GM18517 (cell line): Measurements from ENCODE around the gene CHCHD10.

Experiments
- ATAC-seq: cut with Tn5 transposase; IDR thresholded peaks from one replicate; pipeline ENCODE4 v1.9.1; 2021; ENCODE audit warnings: mild to moderate bottlenecking, moderate library complexity; ENCODE audit not compliant: unreplicated experiment

CHCHD10 gene

DNA sequence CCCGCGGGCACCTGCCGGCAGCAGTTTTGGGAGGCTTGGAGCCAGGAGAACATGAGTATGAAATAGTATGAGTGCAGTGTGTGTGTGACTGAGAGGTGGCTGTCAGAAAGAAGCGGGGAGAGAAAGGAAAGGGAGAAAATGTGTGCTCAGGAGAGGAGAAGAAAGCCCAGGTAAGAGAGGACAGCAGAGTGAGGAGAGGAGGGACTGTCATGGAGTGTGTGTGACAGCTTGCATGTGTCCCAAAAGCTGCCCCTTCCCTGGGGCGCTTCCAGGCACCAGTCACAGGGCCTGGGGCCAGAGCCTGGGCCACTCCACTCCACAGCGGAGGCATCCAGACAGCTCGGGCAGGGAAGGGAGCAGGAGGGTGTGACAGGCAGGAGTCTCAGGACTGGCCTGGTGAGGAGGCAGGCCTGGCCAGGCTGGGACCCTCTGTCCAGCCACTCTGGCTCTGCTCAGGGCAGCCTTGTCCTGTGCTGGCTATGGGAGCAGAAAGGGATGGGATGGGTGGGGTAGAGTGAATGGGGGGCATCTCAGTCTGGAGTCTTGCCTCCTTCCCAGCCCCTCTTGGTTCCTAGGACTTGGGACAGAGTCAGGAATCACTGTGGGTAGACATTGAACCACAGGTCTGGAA is 5.8 kb upstream of the CHCHD10 start:
- no peak for ATAC-seq

DNA sequence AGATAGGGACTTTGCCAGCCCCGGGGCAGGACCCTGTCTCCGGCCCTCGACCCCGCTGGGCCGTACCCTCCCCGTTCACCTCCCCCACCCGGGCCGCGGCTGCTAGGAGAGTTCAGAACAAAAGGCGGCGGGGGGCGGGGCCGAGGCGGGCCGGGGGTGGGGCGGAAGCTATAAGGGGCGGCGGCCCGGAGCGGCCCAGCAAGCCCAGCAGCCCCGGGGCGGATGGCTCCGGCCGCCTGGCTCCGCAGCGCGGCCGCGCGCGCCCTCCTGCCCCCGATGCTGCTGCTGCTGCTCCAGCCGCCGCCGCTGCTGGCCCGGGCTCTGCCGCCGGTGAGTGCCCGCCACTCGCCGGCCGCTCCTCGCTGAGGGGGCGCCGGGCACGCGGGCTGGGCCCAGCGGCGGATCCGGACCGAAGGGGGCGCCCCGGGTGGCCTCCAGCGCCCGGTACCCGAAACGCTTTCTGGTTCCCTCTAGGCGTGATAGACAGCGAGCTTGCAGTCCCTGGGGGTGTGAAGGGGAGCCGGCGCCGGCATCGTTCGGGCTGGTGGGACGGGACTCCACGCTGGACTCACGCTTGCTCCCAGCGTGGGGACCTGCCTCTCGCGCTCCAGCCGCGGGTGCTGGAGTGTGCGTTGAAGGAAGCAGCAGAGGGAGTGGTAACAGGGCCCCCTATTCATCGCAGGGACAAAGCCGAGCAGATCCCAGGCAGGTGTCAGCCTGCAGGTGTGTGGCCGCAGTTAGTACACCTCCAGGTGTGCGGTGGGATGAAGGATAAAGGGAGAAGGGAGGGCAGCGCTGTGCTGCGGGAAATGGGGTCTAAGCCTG is 5.1 kb upstream of the CHCHD10 start, which contains the start of gene MMP11:
TSS of gene MMP11 (plus strand) at position 201 of the 825 bp plus-strand sequence. CDS start at position 223, 22 bp downstream.
- ATAC-seq, result no peak

DNA sequence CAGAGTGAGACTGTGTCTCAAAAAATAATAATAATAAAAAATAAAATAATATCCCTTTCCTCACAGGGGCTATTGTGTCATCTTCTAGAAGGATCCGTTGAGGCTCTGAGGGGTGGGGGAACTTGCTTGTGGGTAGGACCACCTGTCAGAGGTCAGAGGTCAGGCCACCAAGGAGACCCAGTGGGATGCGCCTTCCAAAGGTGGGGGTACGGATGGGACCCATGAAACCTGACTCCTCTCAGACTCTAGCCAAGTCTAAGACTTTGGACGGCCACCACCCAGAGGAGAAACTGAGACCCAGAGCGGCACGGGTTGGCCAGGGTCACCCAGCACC is 4.5 kb upstream of the CHCHD10 start:
- no peak for ATAC-seq

DNA sequence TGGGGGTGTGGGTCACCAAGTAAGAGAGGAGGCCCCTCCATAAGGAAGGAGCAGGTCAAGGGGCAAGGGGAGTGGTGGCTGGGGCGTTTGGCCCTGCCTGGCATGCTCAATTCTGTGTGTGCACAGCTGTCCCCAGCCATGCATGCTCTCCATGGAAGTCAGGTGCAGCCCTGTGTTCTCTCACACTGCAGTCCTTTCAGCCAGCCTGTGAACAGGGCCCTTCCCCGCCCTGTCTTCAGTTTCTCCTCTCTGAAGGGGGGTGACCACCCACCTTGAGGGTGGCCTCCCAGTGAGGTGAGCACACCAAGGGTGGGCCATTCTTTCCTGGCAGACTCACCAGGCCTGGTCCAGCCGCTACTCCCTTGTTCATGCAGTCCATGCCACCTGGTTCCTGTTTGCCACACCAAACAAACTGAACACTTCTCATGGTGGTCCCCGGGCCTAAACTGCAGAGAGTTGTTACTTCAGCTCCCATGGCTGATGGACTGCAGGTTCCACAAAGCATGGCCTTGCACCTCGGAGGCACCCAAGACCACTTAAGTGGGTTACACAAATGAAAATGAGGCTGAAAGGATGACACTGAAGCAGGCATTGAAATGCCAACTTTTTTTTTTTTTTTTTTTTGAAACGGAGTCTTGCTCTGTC is 1.7 kb upstream of the CHCHD10 start:
- no peak for ATAC-seq

DNA sequence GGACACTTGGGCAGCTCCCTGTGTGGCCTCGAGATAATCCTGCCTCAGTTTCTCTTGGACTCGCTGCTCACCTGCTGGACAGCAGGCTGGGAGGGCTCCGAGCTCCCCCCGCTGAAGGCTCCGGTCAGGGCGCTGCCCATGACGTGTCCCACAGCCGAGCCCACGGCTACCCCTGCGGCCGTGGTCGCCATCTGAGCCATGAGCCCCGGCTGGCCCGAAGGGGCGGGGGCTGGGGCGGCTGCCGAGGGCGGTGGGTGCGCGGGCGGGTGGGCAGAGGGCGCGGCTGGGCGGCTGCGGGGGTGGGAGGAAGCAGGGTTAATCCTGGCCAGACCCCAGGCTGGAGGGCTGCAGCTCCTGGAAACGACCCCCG is 484 bp downstream of the CHCHD10 start:
- ATAC-seq, result no peak

DNA sequence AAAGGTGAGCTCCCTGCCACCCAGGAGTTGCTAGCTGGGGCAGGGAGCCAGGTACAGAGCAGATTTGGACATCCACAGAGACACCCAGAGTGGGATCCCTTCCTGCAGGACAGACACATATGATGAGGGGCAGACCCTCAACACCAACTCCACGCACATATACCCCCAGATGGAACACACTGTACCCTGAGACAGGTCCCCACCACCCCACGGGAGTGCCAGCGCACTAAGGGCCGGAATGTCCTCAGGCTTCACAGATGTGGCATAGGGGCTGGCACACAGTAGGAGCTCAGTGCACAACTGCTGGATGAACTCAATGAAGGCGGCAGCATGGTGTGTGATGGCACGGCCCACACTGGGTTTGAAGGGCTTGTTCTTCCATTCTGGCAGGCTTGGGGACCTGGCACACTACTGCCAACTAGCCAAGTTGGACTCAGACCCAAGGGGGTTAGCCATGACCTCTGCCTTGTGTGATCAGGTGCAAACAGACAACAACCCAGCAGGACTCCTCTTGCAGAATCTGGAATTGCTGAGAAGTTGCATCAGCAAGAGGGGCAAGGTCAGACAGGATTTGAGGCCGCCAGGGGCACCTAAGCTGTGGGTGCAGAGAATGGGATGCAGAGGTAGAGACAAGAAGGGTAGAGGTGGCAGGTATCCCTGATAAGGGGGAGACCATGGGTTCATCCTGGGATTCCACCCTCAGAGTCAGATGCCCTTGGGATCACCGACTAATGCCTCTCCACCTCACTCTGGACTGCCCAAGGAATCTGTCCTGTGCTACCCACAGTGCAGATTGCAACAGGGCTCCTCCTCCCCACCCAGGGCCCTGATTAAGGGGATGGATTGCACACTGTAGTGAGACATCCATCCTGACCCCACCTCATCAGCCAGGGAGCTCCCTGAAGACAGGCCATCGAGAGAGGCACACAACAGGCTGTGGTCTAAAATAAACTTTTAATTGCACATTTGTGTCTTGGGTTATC is 2.6 kb downstream of the CHCHD10 start:
- no peak for ATAC-seq

DNA sequence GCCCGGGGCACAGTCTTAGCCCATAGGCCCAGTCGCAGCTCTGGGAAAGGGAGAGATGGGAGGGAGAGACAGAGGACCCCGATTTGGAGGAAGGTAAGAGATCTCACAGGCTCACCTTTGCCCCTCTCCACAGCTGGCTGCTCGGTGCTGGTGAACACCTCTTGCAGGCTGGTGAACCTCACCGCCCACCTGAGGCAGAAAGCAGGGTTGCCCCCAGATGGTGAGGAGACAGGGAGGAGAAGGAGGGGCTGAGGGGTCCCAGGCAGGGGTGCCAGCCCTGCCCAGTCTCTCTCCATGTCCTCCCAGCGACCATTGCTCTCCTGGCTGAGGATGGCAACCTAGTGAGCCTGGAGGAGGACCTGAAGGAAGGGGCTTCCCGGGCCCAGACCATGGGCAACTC is 3.8 kb downstream of the CHCHD10 start:
- ATAC-seq, result no peak

DNA sequence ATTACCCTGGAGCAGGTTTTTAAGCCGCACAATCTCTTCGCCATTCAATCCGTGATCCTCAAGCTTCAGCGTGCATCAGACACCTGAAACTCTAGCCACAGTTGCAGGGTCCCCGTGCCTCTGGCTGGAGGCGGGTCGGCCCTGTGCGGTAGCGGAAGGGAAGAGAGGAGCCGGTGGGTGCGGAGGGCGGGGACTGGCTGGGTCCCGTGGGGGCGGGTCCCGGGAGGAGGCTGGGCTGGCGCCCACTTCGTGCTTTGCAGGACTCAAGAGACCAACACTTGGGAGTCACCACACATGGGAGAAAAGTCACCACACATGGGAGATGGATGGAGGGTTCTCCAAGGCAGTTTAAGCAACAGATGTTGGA is 4.2 kb downstream of the CHCHD10 start:
- no peak for ATAC-seq

DNA sequence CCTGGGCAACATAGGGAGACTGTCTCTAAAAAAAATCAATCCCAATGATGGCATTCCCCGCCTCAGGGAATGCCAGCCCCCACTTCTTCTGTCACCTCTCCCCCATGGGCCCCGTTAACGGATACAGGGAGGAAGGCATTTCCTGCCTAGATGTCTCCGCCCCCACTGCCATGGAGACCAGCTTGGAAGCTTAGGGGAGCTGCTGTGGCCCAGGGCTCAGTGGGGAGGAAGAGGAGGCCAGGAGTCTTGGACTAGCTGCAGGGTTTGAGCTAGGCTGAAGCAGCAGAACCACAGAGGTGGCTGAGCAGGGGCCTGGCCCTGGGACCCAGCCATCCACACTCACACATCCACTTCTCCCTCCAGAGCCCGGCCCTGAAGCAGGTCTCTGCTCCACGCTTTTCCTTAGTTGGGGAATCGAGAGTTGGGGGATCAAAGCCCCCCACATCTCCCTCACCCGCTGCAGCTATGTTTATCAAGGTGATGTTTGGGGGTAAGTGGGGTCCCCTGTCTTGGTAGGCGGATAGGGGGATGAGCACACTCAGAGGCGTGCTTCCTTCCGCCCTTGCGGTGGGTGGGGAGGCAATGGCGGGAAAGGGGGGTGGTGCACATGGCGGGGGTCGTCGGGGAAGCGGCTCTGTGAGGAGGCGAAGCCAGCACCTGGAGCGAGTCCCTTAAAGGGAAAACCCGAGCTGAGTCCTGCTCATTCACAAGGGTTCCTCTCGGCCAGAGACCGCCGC is 4.8 kb downstream of the CHCHD10 start, which contains the start of gene C22orf15:
TSS of gene C22orf15 (plus strand) at position 149 of the 737 bp plus-strand sequence. CDS start at position 466, 317 bp downstream.
- no peak for ATAC-seq

DNA sequence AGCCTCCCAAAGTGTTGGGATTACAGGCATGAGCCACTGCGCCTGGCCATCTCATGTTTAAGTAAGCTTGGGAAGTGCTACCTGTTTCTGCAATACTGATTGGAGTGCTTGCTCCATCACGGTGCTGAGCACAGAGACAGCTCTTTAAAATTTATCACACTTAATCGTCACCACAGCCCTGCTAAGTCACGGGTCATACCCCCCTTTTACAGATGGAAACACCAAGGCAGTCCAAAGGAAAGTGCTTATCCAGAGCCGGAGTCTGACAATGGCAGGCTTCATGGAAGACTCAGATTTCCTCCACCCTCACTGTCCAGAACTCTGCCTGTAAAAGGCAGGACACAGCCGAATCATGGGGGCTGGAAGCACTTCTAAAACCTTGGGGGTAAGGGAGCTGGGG is 7.7 kb downstream of the CHCHD10 start:
- ATAC-seq, result no peak

DNA sequence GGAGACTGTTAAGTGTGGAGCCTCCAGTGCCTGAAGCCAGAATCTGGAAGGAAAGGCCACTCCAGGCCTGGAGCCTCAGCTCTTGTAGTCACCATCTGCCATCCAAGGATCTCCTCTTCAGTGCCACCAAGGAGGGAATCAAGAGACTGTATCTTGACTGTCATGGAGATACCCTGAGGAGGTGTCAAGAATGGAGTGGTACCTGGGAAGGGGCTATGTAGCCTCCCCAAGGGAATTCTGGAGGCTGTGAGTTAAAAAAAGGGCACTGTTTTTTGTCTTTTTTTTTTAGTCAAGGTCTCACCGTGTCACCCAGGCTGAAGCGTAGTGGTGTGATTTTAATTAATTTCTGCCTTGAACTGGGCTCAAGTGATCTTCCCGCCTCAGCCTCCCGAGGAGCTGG is 8.2 kb downstream of the CHCHD10 start:
- ATAC-seq, result no peak

DNA sequence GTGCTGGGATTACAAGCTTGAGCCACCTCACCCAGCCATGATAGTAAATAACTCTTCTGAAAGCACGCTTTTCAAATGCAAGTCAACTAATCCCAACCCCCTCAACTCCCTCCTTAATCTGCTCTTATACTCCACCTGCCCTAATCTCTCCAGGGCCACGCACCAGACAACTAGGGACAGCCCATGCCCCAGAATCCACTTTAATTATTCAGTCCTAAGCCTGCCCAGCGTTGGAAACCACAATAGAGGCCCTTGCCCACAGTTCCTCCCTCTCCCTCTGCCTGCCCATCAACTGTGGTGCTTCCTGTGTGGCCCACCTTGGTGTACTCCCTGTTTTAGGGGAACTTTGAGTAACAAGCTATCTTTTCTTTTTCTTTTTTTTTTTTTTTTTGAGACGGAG is 10.9 kb downstream of the CHCHD10 start:
- no peak for ATAC-seq

DNA sequence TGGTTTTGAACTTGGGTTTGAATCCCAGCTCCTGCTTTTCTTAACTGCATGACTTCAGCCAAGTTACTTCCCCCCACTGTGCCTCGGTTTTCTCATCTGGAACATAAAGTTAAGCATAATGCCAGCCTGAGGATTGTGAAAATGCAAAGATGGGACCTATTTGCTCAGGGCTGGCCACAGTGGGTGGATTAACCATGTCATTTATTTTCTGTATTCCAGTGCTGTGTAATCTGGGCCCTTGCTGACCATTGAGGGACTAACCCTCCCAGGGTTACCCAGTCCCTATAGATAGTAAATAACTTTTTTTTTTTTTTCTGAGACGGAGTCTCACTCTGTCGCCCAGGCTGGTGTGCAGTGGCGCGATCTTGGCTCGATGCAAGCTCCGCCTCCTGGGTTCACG is 12.1 kb downstream of the CHCHD10 start:
- no peak for ATAC-seq

DNA sequence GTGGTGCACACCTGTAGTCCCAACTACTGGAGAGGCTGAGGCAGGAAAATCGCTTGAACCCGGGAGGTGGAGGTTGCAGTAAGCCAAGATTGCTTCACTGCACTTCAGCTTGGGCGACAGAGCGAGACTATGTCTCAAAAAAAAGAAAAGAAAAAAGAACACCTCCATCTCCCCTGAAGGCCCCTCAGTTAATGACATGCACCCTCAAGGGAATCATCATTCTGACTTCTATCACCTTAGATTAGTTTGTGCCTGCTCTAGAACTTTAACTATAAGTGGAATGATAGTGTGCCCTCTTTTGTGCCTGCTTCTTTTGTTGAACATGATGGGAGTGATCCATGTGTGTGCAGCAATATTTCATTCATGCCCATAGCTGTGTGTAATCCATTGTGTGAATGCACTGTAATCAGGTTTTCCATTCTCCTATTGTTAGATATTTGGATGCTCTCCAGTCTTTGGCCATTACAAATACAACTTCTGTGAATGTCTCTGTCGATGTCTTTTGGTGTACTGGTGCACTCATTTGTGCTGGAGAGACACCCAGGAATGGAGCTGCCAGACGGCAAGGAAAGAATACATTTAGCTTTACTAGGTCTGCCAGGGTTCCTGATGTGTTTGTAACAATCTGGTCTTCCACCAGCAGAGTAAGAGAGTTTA is 12.7 kb downstream of the CHCHD10 start:
- ATAC-seq, result no peak

DNA sequence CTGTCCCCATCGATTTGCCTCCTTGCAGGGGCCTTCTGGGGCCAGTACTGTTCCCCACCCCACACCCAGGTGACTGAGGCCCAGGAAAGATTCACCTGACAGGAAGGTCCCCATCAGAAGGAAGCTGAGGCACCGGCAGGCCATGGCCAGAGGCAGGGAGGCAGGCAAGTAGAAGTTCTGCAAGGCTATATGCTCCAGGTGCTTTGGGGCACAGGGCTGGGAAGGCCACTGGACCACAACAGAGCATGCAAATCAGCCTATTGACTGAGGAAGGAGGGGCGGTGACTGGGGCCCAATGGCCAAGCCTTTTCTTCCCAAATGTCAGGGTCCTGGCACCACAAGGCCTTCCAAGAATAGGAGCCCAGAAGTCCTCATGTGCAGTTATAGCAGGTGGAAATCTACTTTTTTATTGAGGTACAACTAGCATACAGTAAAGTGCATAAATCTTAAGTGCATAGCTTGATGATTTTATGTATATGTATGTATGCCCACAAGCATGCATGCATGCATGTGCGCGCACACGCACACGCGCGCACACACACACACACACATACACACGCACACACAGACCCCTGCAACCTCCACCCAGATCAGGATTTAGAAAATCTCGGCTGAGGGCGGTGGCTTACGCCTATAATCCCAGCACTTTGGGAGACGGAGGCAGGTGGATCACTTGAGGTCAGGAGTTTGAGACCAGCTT is 13.4 kb downstream of the CHCHD10 start, which contains the start of gene VPREB3:
TSS of gene VPREB3 (minus strand) at position 206 of the 700 bp plus-strand sequence. CDS start at position 144, 62 bp downstream.
- ATAC-seq, result no peak

DNA sequence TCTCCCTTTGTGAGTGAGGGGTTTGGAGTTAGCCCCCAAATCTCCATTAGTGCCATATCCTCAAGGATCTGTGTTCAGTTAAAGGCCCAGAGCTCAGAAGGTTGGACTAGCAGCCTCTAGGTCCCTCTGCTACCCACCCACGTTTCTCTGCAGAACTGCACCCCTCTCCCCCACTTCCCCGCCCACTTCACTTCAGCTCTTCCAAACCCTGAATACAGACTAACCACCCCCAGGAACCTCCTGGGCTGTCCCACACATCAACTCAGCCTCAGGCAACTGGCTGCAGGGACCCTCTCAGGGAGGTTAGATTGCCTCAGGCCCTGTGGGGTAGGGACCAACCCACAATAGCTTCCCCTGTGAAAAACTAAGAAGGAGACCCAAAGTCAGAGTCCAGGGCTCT is 14.4 kb downstream of the CHCHD10 start:
- ATAC-seq, result no peak

DNA sequence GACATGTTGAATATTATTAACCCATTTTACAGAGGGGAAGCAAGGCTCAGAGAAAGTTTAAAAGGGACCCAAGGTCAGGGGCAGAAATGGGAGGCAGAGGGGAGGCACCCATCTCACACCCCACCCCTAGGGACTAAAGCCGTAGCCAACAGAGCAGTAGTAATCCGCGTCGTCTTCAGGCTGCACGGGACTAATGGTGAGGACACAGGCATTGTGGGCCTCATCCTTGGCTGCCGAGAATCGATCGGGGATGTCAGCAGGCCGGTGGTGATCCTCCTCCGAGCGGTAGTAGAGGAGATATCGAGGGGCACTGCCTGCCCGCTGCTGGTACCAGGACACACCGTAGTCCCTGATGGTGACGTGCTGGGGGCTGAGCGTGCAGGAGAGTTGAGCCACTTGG is 15.0 kb downstream of the CHCHD10 start:
- ATAC-seq, result no peak

DNA sequence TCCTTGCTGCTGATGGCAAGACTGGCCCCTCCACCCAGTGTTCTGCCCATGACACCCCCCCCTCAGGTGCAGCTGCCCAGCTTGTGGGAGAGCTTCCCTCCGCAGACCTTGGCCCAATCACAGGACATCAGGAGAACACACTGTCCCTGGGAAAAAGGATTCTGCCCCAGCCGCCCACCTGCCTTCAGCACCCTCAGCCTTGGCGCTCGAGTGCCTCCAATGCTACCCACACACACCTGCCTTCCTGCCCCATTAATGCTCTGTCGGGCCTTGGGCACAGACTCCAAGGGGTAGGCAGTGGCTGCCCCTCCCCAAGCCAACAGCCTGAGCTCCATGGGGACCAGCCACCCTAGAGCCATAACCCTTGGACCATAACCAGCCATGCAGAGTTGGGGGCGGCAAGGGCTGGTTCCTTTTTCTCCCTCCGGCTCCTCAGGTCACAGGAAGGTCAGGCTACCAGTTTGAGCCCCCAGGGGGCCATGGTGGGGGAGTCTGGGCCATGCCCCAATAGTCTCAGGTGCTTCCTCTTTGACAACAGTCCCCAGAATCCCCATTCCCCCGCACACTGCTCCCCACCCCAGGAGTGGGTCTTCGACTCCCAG is 15.6 kb downstream of the CHCHD10 start:
- ATAC-seq, result no peak
